CD4-positive, alpha-beta T cell (primary cell): ENCODE measurements around the gene PNPLA3. TPM values are rescaled to one million over a fixed set of nuclear protein-coding genes. Genes with fewer than 3 reads are reported as not detected.
A peak's percentile ranks its signal among the peaks of the same experiment; 100 is the strongest.

Experiments
- ATAC-seq: fragments of 200-7000 bp; cut with Tn5 transposase; one replicate; pipeline ENCODE4 v1.10.0; 2022; ENCODE audit warnings: mild to moderate bottlenecking; ENCODE audit not compliant: poor library complexity
- CTCF ChIA-PET: fragments of 350-600 bp; sonication (Branson Sonifier 250); formaldehyde crosslinking; loops from one replicate; lab custom pipeline; 2021; ENCODE audit warnings: antibody characterized with exemption, inconsistent platforms; lab: Charles Lee
- POLR2A ChIA-PET: fragments of 350-600 bp; sonication (Branson Sonifier 250); formaldehyde crosslinking; loops from one replicate; lab custom pipeline; 2021; ENCODE audit warnings: antibody characterized with exemption, inconsistent platforms; lab: Charles Lee
- DNase-seq, 14 experiments: peaks; one replicate each; pipeline ENCODE4 v3.0.0-alpha.2; 2013 to 2020; ENCODE audit warnings: mixed read lengths in 2 of 14
- H3K27ac ChIP-seq, 2 donors: one replicate each; pipeline versions ENCODE4 v1.5.1 to v1.7.0; 2013; ENCODE audit warnings: low read length in 2 of 2, low read depth in 1 of 2, mild to moderate bottlenecking in 1 of 2
- H3K27me3 ChIP-seq, 2 experiments: 1 replicate in 1 of 2; 2 replicates in 1 of 2; pipeline versions ENCODE4 v1.6.1 to v1.7.0; 2013; ENCODE audit warnings: low read length in 2 of 2, control low read depth in 1 of 2, mild to moderate bottlenecking in 1 of 2, moderate library complexity in 1 of 2; ENCODE audit not compliant: insufficient read depth in 2 of 2, control insufficient read depth in 1 of 2
- H3K36me3 ChIP-seq: one replicate; pipeline ENCODE4 v1.6.1; 2013; ENCODE audit warnings: low read length, control low read depth; ENCODE audit not compliant: insufficient read depth
- H3K4me1 ChIP-seq: one replicate; pipeline ENCODE4 v1.6.1; 2013; ENCODE audit warnings: low read length, control low read depth; ENCODE audit not compliant: insufficient read depth
- H3K4me3 ChIP-seq: one replicate; pipeline ENCODE4 v1.5.1; 2013; ENCODE audit warnings: mild to moderate bottlenecking, low read length, moderate library complexity
- H3K9me3 ChIP-seq, 2 experiments: 1 replicate in 1 of 2; 2 replicates in 1 of 2; pipeline versions ENCODE4 v1.6.1 to v1.7.0; 2013; ENCODE audit warnings: low read length in 2 of 2, mild to moderate bottlenecking in 2 of 2, control low read depth in 1 of 2, moderate library complexity in 1 of 2; ENCODE audit not compliant: control insufficient read depth in 1 of 2, insufficient read depth in 1 of 2
- H3K27ac Mint-ChIP-seq: one replicate; pipeline ENCODE4 v1.8.0; 2020; ENCODE audit warnings: mixed read lengths
- H3K27me3 Mint-ChIP-seq: one replicate; pipeline ENCODE4 v1.8.0; 2021; ENCODE audit warnings: mixed read lengths
- H3K36me3 Mint-ChIP-seq: one replicate; pipeline ENCODE4 v1.8.0; 2021; ENCODE audit warnings: low read depth, mixed read lengths
- H3K4me1 Mint-ChIP-seq: one replicate; pipeline ENCODE4 v1.8.0; 2021; ENCODE audit warnings: low read depth, mixed read lengths
- H3K4me3 Mint-ChIP-seq: one replicate; pipeline ENCODE4 v1.8.0; 2020; ENCODE audit warnings: mild to moderate bottlenecking, mixed read lengths
- H3K9me3 Mint-ChIP-seq: one replicate; pipeline ENCODE4 v1.8.0; 2020; ENCODE audit warnings: mixed read lengths
- CTCF ChIP-seq: fragments of 200-600 bp; IDR thresholded peaks from one replicate; pipeline ENCODE4 v1.8.0; 2022; ENCODE audit warnings: antibody characterized with exemption, mild to moderate bottlenecking
- intact Hi-C, 2 experiments: fragments of 100-400 bp; cut with DNase I in 1 of 2; cut with micrococcal nuclease in 1 of 2; formaldehyde crosslinking; loops; one replicate each; pipeline versions ENCODE4 v1.15.1 to v1.9.0; 2023 to 2025; cut with DNase I, micrococcal nuclease
- polyA plus RNA-seq, 2 donors: library from polyadenylated mRNA; unstranded; fragments of 120-200 nt; gene quantifications; one replicate each; pipeline ENCODE4 v1.2.1, GENCODE V29; 2013
- total RNA-seq, 174 experiments: library from RNA in 2 of 174; stranded (reverse) in 2 of 174; gene quantifications; one replicate each; pipeline ENCODE4 v1.2.3 and lab custom pipeline; 2021 to 2026

PNPLA3 gene
- total RNA-seq: not detected
- not detected for polyA plus RNA-seq (2013, experiment 1 of 2)
- 0.10 TPM for polyA plus RNA-seq (2013, experiment 2 of 2)
- total RNA-seq (lab: John Stamatoyannopoulos, UW): 0 to 0.70 (median 0.14) reads per million in 172 experiments

- ATAC-seq (peak; percentile 93), DNase-seq (peak; percentile 39 to 87 (median 71))
- Mint-ChIP-seq H3K4me1 (peaks cover 5% of the 10 kb centered on the region), H3K27ac (no peak within 1 kb of the TSS), H3K9me3 (no peaks in the 10 kb centered on the region), H3K36me3 (no peaks in the 10 kb centered on the region), H3K27me3 (peaks cover 44% of the 10 kb centered on the region), H3K4me3 (peak within 1 kb of the TSS; percentile 93)
- H3K4me3 ChIP-seq: peak within 1 kb of the TSS; percentile 47
- H3K27ac ChIP-seq: no peak within 1 kb of the TSS
- CTCF ChIA-PET: no interaction called here
- peaks cover 15% of the 10 kb centered on the region for H3K4me1 ChIP-seq
- H3K36me3 ChIP-seq: no peaks in the 10 kb centered on the region
- H3K27me3 ChIP-seq: peaks cover 17 to 26% of the 10 kb centered on the region in 2 experiments
- TF ChIP-seq CTCF: no peak
- intact Hi-C loops: no loop called here
- POLR2A ChIA-PET: interaction anchor here (1.5 kb wide), 1 partner anchor 31 kb away, joined by 5 read pairs; the partner anchor contains the start of gene SAMM50
- peaks cover 0 to 10% of the 10 kb centered on the region in 2 experiments for H3K9me3 ChIP-seq
Observed at GRCh38 chr22:43923631-43924464, at the start of gene PNPLA3. Gene PNPLA3, plus strand, starts transcription at chr22:43923805. Its CDS starts 107 bp downstream, at chr22:43923912.

- CTCF ChIA-PET: no interaction called here
- no peaks in the 10 kb centered on the region for H3K9me3 ChIP-seq
Observed at GRCh38 chr22:43876866-43877509, 46.6 kb upstream of the PNPLA3 start.

More at GRCh38 chr22:43876866-43877509, 46.6 kb upstream of the PNPLA3 start:
- DNase-seq: peak in 1 of 14 experiments; percentile 1
- Mint-ChIP-seq H3K27ac (no peak overlapping the region), H3K4me1 (no peaks in the 10 kb centered on the region), H3K9me3 (no peaks in the 10 kb centered on the region), H3K4me3 (no peak overlapping the region), H3K36me3 (no peaks in the 10 kb centered on the region), H3K27me3 (peaks cover 65% of the 10 kb centered on the region)
- intact Hi-C loops: no loop called here
- H3K27me3 ChIP-seq: peaks cover 3 to 15% of the 10 kb centered on the region in 2 experiments
- no peaks in the 10 kb centered on the region for H3K4me1 ChIP-seq
- H3K4me3 ChIP-seq: no peak overlapping the region
- no peak overlapping the region for H3K27ac ChIP-seq
- no peaks in the 10 kb centered on the region for H3K36me3 ChIP-seq
- no peak for TF ChIP-seq CTCF
- POLR2A ChIA-PET: no interaction called here
- no peak for ATAC-seq
